ELF-1 (cell line): ENCODE results near the gene DCLK2.
A peak's percentile ranks its signal among the peaks of the same experiment; 100 is the strongest.

Experiments used
- DNase-seq: peaks from one replicate; pipeline ENCODE4 v3.0.0-alpha.2; 2016; ENCODE audit warnings: low read depth, low spot score

The DCLK2 gene

DNA sequence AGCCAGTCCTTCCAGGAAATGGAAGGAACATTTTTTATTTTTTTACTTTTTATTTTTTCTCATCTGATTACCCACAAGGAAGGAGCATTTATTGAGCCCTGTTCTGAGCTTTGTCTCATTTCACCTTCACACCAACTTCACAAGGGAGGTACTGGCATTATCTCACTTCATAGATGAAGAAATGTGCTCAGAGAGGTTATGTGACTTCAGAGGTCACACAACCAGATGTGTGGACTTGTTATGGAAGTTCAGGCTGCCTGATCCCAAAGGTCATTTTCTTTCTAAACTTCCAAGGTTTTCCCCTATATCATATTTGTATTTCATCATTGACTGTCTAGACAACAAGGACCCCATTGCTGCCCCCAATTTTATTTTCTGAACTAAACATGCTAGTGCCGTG is 160.3 kb downstream of the DCLK2 start:
- DNase-seq, result no peak

DNA sequence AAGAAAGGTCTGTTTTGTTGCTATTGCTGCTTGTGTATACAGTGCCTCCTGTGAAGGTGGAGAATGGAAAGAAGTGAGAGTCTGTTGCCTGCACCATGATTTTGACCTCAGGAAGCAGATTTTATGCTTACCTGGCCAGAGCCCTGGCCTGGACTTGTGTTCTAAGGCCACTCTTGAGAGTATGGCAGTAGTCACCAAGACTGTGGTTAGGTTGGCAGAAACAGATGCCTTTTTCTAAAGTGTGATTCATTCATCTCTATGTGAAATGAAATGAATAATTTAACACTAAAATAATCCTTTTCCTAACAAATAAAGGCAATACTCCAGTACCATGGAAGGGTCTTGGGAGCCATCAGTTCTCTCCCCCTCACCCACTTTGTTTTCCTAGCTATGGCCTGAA is 161.8 kb downstream of the DCLK2 start:
- no peak for DNase-seq

DNA sequence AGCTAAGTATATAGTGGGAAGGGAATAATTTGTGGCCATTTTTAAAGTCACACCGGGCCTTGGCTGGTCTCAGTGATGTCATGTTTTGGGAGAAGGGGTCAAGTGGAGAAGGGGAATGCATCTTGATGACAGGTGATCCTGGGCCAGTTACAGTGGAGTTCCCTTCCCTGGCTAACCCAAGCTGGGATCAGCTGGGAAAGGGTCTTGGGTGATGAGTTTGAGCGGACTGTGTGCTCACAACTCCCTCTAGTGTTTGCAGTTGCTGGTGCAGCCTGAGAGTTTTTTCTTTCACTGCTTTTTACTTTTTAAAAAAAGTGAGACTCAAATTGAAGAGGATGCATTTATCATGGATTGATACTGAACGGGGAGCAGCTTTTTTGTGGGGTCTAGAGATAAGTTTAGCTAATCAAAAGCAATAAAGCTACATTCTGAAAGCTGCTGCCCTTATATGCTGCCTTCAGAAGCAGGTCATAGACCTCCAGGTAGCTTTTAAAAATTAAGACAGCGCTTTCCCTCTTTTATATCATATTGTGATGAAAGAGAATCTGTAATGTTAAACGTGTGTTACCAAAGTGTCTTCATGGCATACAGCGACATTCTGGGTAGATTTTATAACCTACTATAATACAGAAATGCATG is 164.7 kb downstream of the DCLK2 start:
- DNase-seq, result peak; percentile 70

DNA sequence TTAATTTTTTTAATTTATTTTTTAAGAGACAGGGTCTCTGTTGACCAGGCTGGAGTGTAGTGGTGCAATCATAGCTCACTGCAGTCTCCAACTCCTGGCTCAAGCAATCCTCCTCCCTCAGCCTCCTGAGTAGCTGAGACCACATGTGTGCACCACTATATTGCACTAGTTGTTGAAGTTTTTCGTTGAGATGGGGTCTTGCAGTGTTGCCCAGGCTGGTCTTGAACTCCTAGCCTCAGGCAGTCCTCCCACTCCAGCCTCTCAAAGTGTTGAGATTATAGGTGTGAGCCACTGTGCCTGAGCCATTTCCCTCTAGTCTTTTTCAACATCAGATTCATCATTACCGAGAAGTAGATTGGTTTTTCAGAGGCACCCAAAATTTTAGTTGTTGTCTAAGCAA is 165.7 kb downstream of the DCLK2 start:
- no peak for DNase-seq

DNA sequence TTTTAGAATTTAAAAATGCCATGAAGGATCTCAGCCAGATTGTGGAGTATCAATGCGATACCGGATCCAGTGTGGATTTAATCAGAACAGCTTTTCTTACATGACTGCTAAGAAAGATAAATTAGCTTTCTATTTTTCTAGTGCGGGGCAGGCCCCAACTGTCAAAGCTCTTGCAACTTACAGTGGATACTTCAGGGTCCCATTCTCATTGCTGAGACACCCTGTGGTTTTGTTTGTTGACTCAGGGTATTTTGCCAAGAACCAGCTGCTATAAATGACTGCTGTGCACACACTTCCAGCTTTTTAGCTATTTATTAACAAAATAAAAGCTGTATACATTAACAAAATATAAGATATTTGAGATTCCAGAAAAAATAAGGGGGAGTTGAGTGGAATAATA is 166.4 kb downstream of the DCLK2 start:
- DNase-seq, result no peak

DNA sequence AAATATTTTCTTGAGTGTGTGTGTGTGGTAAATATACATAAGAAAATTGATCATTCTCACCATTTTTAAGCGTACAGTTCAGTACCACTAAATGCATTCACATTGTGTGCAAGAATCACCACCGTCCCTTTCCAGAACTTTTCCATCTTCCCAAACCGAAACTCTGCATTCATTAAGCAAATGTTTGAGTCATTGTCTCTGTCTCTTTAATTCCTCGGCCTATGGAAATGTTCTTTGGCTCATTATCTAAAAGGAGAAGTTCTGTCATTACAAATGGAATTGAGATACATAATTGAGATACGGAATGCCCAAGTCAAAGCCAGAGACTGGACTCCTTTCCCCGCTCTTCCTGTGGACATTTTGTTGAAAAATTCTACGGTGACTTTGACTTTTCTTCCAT is 168.9 kb downstream of the DCLK2 start:
- no peak for DNase-seq

DNA sequence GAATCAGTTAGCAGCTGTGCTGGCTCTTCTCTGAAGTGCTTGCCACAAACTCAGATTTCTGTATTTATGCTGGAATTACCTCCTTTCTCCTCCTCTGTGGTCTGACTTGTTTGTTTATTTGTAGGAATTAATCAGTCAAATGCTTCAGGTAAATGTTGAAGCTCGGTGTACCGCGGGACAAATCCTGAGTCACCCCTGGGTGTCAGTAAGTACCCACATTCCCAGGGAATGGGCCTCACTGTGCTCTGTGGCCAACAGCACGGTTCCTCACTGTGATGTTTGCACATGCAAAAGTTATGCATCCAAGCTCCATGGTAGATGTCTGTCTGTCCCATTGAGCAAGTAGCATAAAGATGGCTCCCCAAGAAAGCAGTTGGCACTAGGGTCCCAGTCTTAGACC is 169.9 kb downstream of the DCLK2 start:
- no peak for DNase-seq

DNA sequence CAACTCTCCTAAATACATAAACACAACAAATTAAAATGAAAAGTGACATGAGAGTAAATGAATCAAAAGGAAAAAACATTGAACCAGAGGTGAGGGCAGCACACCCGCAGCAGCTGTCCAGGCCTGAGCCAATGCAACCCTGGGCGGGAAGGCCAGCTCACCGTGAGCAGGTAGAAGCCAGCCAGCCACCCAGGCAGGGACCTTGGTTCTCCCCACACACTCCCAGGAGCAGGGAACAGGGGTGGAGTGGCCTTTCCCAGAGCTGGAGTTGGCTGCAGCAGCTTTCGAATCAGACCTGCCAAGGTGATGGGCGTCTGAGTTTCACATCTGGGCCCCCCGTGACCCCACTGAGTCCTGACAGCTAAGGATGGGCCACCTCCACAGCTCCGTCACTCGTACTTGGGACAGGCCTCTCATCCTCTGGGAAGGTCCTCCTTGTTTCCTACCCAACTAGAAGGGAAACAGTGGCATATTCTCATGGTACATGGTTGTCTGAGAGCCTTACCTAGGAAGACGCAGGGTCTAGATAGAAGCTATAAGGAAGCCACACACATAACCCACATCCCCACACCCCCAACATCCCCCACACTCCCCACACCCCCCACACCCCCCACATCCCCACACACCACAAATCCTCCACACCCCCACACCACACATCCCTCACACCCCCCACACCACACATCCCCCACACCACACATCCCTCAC is 172.2 kb downstream of the DCLK2 start:
- no peak for DNase-seq

DNA sequence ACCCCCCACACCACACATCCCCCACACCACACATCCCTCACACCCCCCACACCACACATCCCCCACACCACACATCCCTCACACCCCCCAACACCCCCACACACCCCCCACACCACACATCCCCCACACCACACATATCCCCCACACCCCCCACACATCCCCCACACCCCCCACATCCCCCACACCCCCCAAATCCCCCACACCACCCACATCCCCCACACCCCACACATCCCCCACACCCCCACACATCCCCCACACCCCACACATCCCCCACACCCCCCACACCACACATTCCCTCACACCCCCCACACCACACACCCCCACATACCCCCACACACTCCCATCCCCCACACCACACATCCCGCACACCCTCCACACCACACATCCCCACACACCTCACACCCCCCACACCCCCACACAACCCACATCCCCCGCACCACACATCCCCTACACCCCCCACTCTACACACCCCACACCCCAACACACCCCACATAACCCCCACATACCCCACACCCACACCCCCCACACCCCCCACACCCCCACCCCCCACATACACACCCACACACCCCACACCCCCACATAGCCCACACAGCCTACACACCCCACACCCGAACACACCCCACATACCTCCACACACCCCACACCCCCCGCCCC is 172.9 kb downstream of the DCLK2 start:
- DNase-seq, result no peak

DNA sequence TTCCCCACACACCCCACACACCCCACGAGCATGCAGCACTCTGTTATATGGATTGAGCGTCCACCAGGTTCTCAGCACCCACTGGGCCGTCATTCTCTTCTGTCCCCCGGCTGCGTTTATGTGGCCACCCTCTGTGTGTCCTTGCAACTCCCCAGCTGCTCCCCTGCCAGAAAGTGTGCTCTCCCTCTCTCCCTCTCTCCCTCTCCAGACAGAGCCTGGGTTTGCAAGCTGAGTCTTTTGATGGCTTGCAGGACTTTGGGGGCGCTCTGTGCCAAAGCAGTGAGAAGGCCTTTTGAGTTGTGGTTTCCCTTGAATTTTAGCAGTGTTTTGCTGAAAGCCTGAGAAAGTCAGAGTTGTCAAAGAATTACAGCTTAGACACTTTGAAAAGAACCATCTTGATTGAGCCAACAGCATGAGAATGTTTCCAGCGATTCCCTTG is 173.5 kb downstream of the DCLK2 start:
- DNase-seq, result no peak

DNA sequence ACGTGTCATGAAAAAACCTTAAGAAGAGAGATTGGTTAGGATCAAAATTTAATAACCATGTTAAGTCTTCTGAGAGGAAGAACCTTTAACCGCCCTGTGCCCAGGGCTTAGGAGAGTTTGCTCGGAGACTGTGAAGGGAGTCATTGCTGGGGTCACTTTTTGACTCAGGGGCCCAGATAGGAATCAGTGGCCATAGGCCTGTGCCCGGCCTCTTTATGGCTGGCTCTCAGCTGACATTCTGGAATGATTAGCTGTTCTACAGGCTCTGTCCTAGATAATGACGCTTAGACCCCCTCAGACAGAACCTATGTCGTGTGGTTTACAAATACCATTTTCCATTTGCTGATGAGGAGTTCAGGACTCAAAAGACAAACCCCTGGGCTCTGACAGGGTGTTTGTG is 174.1 kb downstream of the DCLK2 start:
- no peak for DNase-seq

DNA sequence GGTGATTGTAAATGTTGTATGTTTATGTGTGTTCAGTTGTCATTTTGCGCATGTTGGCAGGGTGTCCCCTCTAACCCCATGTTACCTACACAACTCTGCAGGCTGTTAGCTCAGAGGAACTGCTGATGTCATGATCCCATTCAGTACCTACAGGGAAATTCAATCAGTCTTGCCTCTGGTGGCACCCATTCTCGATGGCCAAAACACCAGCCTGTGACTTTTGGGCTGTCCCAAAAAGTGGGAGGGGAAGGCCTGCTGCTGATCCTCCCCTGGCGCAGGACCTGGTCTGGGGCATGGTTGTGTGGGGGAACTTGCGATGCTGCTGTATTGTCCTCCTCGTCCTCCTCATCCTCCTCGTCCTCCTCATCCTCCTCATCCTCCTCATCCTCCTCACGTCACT is 174.5 kb downstream of the DCLK2 start:
- no peak for DNase-seq

DNA sequence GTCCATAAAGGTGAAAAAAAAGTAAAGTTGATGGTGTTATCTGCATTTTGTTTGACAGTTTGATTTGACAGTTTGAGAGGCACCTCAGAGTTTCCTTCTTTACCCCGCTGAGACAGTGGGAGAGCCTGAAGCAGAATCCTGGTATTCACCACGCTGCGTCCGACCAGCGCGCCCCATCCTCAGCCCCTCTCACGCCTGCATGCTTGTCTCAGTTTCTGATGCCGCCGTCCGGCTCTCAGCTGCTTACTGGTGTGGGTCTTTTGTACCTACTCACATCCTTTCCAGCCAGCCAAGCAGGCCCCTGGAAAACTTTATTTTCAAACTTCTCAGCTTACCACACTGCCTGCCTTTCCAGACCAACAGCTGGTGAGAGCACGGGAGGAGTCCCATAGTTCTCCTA is 175.2 kb downstream of the DCLK2 start:
- no peak for DNase-seq

DNA sequence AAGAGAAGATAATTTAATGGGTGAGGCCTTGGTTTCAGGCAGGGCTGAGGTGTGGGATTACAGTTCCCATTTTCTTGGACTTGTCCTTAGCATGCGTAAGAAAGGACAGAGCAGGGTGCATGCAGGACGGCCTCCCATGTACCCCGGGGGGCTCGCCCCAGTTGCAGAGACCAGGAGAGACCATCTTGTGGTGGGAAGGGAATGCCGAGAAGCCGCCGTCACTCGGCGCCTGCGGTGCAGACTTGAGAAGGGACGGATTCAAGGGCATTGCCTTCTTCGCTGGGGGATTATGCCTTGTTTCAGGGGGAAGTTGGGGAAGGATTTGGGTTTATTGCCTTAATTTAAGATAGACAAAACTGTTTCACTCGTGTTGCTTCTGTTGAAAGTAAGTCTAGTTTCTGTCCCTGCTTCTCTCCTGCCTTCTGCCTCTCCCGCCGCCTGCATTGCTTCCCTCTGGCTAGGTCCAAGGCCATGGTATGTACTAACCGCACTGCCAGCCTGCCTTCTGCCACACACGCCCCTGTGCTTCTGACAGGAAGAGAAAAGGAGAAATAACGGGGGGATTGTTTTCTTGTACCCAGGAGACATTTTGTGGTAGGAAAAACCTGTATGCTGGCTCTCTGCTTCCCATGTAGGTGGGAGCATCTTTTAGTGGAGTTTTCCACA is 175.9 kb downstream of the DCLK2 start:
- DNase-seq, result no peak

DNA sequence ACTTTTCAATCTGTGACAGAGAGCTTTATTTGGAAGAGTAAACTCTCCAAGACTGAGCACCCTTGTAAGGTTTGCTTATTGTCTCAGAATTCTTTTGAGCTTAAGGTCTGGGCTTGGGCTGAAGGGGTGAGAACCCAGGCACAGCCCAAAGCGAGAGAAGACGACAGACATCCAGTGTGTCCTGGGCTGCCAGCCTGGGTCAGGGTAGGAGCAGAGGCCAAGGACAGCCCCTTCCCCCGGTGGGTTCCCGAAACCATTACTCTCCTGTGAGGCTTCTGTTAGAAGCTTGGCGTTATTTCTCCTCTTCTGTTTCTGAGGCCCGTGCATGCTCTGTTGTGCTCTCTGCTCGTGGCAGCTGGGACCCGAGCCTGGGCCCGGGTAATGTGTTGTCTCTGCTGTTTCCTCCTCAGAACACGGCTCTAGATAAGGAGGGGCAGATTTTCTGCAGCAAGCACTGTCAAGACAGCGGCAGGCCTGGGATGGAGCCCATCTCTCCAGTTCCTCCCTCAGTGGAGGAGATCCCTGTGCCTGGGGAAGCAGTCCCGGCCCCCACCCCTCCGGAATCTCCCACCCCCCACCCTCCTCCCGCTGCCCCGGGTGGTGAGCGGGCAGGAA is 177.5 kb downstream of the DCLK2 start:
- no peak for DNase-seq

DNA sequence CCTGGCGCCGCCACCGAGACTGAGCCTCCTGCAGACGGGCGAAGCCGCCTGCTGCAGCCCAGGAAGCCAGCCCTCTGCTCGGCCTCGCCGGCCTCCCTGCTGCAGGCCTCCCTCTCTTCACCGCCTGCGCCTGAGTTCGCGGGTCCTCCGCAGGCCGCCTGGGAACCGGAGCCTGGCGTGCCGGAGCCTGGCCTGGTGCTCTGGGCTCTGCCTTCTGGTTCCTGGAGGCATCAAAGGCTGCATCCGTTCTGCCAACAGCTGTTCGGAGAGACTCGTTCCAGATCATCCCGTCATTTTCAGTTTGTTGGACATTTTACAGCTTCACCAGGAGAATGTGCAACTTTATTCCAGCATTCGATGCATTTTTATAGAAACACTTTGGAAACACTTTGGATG is 178.0 kb downstream of the DCLK2 start:
- DNase-seq, result no peak

DNA sequence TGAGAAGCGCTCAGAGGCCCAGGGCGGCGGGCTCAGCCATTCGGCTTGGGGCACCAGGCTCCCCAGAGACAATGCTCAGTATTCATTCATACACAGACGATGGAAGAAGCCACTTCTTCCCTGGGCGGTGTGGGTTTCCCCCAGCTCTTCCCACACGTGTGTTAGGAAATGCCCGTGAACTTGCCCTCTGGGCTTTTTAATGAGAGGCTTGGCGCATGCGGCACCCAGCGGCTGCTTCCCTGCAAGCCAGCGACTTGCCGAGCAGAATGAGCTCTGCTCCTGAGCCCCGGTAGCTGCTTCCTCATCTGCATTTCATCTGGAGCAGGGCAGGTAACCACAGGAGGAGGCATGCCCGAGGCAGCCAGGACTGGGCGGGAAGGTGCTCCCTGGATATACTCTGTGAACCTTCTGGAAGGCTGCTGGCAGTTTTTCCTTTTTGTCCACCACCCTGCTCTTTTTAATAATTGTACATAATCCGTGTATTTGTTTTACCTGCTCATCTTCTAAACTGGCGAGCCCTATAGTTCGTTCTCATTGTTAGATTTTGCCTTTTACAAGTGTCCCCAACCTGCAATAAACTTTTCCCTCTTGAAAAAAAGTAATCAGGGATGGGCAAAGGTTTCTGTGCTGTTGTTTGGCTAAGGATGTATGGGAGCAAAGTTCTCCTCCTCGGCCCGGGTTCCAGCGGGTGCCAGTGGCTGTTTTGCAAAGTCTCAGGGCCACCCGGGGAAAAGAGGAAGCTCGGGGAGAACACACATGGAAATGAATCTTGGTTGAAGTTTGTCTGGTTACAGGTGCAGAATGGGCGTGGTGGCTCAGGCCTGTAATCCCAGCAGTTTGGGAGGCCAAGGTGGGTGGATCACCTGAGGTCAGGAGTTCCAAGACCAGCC is 178.8 kb downstream of the DCLK2 start:
- DNase-seq, result peak; percentile 76

DNA sequence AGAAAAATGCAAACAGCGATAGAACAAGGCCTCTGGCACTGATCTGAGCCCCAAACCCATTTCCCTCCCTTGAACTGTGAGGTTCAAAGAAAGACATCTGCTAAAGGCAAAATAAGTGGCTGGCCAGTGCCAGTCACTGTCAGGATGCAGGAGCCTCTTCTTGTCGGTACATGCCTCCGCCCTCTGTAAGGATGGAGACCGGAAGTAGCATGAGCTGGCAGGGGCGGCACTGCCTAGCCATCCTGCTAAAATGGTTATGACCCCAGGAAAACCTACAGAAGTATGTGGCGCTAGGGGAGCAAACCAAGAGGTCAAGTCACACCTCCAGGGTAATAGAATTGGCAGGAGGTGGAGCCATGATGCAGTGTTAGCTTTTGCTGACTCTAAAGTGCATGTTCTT is 180.3 kb downstream of the DCLK2 start:
- no peak for DNase-seq

DNA sequence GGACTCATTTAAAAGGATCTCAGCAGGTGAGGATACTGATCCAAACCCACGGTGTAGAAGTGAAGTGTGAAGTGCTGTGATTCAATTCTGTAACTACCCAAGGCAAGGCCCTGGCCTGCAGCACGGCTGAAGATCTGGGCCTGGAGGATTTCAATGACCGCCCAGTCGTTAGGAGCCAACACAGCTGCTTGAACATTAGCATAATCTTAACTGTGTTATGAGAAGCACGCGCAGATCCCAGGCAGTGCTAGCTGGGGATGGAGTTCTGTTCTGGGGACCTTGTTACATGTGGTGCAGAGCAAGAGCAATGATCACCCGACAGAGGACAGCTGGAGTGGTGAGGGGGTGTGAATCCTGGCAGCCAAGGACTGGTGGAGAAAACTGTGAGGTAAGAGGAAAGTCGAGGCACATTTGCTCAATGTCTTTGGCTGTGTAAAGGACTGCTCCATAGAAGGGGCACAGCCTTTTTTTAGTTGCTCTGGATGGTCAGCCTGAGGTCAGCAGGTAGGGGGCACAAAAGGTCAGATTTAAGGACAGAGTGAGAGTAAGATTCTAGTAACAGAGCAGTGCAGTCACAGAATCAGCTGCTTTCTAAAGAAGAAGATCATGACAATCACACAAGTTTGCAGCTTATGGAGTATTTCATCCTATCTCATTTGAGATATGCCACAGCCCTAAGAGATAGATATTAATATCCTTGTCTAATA is 181.8 kb downstream of the DCLK2 start:
- DNase-seq, result no peak

DNA sequence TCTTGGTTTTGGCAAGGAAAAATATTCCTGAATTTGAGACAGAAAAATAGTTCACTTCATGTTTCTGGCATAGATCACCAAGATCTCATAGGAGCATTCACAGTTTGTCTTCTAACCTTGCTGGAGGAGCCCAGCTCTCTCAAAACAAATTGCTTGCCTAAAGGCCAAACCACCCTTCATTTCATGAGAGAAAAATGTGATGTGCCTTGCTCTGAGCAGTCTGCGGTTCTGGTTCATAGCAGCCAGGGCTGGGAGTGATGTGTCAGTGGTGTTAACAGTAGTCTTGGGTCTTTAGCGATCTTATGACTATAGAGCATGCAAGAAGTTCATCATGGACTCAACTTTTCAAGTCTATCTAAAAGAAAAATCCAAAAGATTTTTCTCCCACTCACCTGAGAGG is 183.3 kb downstream of the DCLK2 start:
- no peak for DNase-seq

DNA sequence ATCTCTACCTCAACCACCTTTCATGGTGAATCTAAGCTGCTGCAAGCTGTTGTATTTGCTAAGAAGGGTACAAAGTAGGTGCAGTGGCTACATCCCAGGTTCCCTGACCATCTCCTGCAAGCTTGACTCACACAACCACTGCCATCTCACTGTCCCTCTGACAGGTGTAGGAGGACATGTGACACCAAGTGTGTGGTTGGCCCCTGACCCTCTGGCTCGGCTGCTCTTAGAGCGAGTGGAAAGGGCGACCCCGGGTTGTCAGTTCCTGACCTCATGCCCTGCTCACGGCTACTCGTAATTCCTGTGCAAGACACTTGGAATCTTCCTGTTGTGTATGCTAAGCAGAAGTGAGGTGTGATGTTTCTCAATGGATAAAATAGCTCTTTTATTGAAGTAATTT is 184.4 kb downstream of the DCLK2 start:
- DNase-seq, result no peak
